Neural cell (in vitro differentiated cells): ENCODE measurements around the gene ERVV-1.
"Not testable (repeated sequence)": the region's sequence is repeated elsewhere in the genome, so short reads cannot be mapped to it uniquely, and the experiment has no call there.

ENCODE experiments used
- EP300 ChIP-seq: fragments of 450-650 bp; conservative IDR thresholded peaks from 2 replicates; pipeline ENCODE4 v1.6.1; 2014; ENCODE audit warnings: antibody characterized with exemption, mild to moderate bottlenecking, moderate library complexity; ENCODE audit not compliant: poor library complexity, severe bottlenecking
- EZH2 ChIP-seq: fragments of 200-600, 300-800 bp; shearing (Covaris generic), sonication (generic); IDR thresholded peaks from 2 replicates; pipeline ENCODE4 v1.6.1; 2014; ENCODE audit warnings: antibody characterized with exemption, low read length, borderline replicate concordance, mild to moderate bottlenecking; ENCODE audit not compliant: insufficient read depth, poor library complexity, severe bottlenecking
- MXI1 ChIP-seq: fragments of 450-650 bp; conservative IDR thresholded peaks from 2 replicates; pipeline ENCODE4 v1.6.1; 2014; ENCODE audit warnings: antibody characterized with exemption, mild to moderate bottlenecking; ENCODE audit not compliant: poor library complexity, severe bottlenecking
- POLR2AphosphoS5 ChIP-seq: IDR thresholded peaks from 2 replicates; pipeline ENCODE4 v1.6.1; 2012
- RAD21 ChIP-seq: fragments of 450-650 bp; conservative IDR thresholded peaks from 2 replicates; pipeline ENCODE4 v1.6.1; 2014; ENCODE audit warnings: antibody characterized with exemption, mild to moderate bottlenecking, moderate library complexity
- SMC3 ChIP-seq: fragments of 450-650 bp; conservative IDR thresholded peaks from 2 replicates; pipeline ENCODE4 v1.6.1; 2014; ENCODE audit warnings: antibody characterized with exemption, mild to moderate bottlenecking, moderate library complexity; ENCODE audit not compliant: poor library complexity
- TAF1 ChIP-seq: IDR thresholded peaks from 2 replicates; pipeline ENCODE4 v1.6.1; 2012; ENCODE audit warnings: low read depth
- TF ChIP-seq, protein P1 (sequence below): fragments of 450-650 bp; IDR thresholded peaks from 2 replicates; pipeline ENCODE4 v1.5.1; 2014; ENCODE audit warnings: antibody characterized with exemption, mild to moderate bottlenecking, moderate library complexity; ENCODE audit not compliant: poor library complexity, severe bottlenecking
- TF ChIP-seq, protein P2 (sequence below): IDR thresholded peaks from 2 replicates; pipeline ENCODE4 v1.6.1; 2012; ENCODE audit warnings: borderline replicate concordance

DNA sequence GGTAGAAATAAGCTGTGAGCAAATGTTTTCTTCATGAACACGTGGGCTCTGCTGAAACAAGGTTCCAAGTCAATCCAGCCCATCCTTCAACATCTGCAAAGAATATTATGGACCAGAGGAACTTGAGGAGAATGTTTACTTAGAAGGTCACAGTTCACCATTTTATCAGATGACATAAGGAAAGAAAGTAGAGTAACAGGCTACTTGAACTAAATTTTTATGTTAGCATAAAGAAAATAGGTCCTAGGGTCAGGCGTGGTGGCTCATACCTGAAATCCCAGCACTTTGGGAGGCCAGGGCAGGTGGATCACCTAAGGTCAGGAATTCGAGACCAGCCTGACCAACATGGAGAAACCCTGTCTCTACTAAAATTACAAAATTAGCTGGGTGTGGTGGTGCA, 30.6 kb upstream of the ERVV-1 start:
- TF ChIP-seq, protein P1, sequence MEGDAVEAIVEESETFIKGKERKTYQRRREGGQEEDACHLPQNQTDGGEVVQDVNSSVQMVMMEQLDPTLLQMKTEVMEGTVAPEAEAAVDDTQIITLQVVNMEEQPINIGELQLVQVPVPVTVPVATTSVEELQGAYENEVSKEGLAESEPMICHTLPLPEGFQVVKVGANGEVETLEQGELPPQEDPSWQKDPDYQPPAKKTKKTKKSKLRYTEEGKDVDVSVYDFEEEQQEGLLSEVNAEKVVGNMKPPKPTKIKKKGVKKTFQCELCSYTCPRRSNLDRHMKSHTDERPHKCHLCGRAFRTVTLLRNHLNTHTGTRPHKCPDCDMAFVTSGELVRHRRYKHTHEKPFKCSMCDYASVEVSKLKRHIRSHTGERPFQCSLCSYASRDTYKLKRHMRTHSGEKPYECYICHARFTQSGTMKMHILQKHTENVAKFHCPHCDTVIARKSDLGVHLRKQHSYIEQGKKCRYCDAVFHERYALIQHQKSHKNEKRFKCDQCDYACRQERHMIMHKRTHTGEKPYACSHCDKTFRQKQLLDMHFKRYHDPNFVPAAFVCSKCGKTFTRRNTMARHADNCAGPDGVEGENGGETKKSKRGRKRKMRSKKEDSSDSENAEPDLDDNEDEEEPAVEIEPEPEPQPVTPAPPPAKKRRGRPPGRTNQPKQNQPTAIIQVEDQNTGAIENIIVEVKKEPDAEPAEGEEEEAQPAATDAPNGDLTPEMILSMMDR, result not testable (repeated sequence)
- not testable (repeated sequence) for TF ChIP-seq POLR2AphosphoS5, SMC3, RAD21, EZH2, EP300, MXI1, TAF1
- TF ChIP-seq, protein P2, sequence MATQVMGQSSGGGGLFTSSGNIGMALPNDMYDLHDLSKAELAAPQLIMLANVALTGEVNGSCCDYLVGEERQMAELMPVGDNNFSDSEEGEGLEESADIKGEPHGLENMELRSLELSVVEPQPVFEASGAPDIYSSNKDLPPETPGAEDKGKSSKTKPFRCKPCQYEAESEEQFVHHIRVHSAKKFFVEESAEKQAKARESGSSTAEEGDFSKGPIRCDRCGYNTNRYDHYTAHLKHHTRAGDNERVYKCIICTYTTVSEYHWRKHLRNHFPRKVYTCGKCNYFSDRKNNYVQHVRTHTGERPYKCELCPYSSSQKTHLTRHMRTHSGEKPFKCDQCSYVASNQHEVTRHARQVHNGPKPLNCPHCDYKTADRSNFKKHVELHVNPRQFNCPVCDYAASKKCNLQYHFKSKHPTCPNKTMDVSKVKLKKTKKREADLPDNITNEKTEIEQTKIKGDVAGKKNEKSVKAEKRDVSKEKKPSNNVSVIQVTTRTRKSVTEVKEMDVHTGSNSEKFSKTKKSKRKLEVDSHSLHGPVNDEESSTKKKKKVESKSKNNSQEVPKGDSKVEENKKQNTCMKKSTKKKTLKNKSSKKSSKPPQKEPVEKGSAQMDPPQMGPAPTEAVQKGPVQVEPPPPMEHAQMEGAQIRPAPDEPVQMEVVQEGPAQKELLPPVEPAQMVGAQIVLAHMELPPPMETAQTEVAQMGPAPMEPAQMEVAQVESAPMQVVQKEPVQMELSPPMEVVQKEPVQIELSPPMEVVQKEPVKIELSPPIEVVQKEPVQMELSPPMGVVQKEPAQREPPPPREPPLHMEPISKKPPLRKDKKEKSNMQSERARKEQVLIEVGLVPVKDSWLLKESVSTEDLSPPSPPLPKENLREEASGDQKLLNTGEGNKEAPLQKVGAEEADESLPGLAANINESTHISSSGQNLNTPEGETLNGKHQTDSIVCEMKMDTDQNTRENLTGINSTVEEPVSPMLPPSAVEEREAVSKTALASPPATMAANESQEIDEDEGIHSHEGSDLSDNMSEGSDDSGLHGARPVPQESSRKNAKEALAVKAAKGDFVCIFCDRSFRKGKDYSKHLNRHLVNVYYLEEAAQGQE, result not testable (repeated sequence)
